IPS DF 4.7 (cell line): ENCODE data around the gene ABCC5.

ENCODE experiments used
- DNase-seq: peaks from one replicate; pipeline ENCODE4 v3.0.0-alpha.2; 2013; ENCODE audit warnings: low spot score; ENCODE audit errors: extremely low read depth

ABCC5 gene

DNA sequence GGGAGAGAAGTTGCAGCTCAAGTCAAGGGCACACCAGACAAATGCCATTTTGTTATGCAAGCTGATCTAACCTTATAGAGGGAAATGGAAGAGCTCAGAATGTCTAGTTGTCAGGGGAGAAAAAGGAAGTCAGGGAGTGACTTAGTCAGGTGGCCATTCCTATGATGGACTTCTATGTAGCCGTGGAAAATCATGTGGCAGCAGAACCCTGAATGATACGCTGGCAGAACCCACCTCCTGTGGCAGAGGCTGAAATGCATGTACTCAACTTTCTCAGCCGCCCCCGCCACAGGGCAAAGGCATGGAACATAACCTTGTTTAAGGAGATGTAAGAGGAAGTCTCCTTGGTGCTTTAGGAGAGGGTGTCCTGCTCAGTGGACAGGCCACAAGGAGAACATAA lies 95.3 kb downstream of the ABCC5 start:
- no peak for DNase-seq

DNA sequence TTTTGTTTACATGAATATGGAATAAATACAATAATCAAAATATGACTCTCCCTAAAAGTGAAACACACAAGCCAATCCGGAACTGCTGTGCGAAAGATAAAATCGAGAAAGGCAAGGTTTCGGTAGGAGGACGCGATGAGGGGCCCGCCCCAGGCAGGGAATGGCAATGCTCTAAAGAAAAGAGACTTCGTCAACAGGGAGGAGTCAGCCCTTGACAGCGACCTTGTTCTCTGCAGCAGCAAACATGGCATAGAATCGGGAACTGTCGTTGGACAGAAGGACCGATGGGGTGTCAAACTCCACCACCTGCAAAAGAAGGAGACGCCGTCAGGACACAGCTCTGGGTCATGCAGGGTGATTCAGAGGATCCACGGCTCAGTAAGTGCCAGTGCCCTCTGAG lies 96.6 kb downstream of the ABCC5 start:
- no peak for DNase-seq

- no peak for DNase-seq
Measured at GRCh38 chr3:183920416-183920815, 97.3 kb downstream of the ABCC5 start.

GRCh38 chr3:183918178-183918577 lies 99.5 kb downstream of the ABCC5 start:
- DNase-seq = no peak

GRCh38 chr3:183917776-183918175 lies 99.9 kb downstream of the ABCC5 start:
- no peak for DNase-seq

GRCh38 chr3:183914856-183915255 lies 102.8 kb downstream of the ABCC5 start:
- DNase-seq = no peak

DNA sequence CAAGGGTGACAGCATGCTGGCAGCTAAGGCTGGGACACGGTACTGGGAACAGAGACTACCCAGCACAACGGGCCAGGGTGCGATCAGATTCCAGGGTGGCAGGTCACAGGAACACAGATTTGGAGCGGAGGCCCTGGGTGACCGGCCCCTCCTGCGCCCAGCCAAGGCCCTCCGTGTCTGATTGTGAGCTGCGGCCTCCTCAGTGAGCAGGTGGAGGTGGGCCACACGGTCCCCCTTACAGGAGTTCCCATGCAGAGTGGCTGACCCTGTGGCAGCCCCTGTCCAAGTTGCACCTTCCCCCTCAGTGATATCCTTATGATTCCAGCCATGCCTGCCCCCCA lies 104.1 kb downstream of the ABCC5 start:
- DNase-seq = no peak

- no peak for DNase-seq
Measured at GRCh38 chr3:183912895-183913579, 104.6 kb downstream of the ABCC5 start.

GRCh38 chr3:183911763-183912506 lies 105.7 kb downstream of the ABCC5 start:
- DNase-seq = no peak

DNA sequence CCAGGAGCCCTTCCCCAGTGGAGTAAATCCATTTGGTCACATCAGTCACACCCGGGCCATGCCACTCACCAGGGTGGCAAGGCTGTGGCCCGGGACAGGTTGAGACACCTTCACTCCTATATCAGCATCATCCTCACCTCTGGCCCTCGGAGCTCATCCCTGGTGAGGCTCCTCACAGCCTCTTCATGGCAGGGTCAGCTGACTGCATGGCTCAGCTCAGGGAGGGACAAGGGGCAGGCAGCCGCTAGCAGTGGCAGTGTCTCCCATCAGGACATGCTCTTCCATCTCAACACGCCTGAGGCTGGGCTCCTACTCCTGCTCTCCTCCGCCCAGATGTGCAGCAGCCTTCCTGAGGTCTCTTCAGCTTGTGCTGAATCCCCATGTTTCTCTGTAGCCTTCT lies 106.6 kb downstream of the ABCC5 start:
- no peak for DNase-seq

- no peak for DNase-seq
Measured at GRCh38 chr3:183909030-183909600, 108.6 kb downstream of the ABCC5 start.

GRCh38 chr3:183907911-183908331 lies 109.8 kb downstream of the ABCC5 start:
- no peak for DNase-seq

DNA sequence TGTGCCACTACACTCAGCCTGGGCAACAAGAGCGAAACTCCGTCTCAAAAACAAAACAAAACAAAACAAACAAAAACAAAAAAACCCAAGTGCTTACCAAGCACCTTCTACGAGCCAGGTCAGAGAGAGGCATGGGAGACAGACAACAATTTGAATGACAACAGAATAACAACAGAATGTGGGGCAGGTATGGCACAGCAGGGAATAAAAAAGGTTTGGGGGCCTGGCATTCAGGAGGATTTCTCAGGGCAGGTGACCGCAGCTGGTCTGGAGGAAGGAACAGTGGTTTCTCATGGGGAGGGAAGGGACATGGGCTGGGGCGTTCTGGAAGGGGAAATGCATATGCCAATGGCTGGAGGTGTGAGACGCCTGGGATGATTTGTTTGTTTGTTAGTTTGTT lies 110.5 kb downstream of the ABCC5 start:
- DNase-seq = no peak

DNA sequence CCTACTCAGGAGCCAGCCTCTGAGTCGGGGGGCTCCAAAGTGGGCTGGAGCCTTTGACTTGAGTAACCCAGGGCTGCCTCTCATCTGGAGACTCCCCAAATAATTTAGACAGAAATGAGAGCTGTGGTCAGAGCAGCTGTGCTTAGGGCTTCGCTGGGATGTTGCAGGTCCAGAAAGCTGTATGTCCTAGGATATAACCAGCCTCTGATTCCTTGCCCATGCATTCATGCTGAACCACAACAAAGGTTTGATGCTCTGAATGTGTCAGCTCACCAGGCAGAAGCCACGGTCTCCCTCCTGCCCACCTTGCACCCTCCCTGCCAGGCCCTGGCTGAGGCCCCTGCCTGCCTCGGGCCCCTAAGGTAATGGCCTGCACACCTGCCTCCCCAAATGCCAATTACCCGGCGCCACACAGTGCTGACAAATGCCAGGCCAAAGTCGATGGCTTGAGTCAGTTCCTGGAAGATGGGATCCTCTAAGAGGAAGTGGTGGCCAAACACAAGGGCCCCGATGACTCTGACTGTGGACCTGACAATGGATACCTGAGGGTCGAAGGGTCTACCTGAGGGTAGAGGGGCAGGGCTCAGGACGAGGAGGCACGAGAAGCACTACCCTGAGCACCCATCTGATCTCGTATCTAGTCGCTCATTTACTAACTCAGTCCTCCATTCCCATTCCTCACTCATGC lies 111.3 kb downstream of the ABCC5 start:
- DNase-seq = no peak

DNA sequence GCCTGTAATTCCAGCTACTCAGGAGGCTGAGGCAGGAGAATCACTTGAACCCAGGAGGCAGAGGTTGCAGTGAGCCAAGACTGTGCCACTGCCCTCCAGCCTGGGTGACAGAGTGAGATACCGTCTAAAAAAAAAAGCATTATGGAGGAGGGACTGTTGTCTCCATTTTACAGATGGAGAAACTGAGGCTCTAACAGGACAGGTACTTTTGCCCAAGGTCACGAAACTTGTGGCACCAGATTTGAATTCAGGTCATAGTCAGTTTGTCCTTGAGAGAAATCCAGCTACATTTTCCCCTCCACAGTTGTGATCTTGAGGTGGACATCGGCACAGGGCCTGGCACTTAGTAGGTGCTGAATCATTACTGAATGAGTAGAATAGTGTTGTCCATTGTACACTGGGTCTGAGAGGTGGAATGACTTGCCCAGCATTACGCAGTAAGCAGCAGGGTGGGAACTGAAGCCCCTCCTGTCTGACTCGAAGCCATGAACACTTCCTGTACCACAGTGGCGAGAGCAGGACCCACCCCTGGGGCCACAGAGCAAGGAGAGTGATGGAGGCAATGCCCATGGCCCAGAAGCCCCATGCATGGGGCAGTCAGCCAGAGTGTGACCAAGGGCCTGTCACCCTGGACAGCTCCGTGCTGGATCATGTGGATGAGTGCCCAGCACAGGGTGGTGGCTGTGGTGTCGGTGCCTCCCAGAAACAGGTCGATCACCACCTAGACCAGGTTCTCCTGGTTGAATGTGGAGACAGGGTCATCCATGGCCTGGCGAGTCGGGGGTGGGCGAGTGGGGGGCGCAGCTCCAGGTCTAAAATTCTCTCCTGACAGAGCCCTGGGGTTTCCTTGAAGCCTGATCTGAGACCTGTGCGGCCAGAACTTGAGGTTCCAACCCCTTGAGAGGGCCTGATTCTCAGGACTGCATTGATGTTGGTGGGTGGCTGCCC lies 112.6 kb downstream of the ABCC5 start:
- DNase-seq = no peak

- DNase-seq = no peak
Measured at GRCh38 chr3:183898028-183898431, 119.7 kb downstream of the ABCC5 start.

GRCh38 chr3:183897606-183898005 lies 120.1 kb downstream of the ABCC5 start:
- no peak for DNase-seq

GRCh38 chr3:183896610-183897009 lies 121.1 kb downstream of the ABCC5 start:
- no peak for DNase-seq

GRCh38 chr3:183896184-183896583 lies 121.5 kb downstream of the ABCC5 start:
- DNase-seq = no peak

DNA sequence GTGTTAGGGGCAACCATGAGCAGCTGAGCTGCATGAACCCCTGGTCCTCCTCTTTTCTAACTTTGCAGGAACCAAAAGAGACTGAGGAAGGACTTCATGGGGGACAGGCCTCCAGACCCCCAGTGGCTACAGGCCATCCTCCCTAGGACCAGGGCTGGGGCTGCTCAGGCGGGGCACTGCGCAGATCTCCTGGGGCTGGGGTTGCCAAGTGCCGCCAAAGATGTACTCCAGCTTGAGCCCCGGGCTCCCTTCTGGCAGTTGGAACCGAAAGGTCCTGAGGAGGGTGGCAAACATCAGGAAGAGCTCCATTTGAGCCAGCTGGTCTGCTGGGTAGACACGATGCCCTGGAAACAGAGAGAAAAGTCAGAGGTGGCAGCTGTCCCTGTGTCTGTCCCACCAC lies 121.9 kb downstream of the ABCC5 start:
- no peak for DNase-seq

GRCh38 chr3:183895296-183895695 lies 122.4 kb downstream of the ABCC5 start:
- DNase-seq = no peak
